ENCODE data around the gene FBXL17. TPM values are rescaled to one million over a fixed set of nuclear protein-coding genes. Genes with fewer than 3 reads are reported as not detected.

Gene FBXL17
- total and polyA plus RNA-seq, 2 of the 13 experiments (the other 11 are each of a cell fraction or from before 2014, with no cell fraction given), result 3.0 to 7.9 TPM

DNA sequence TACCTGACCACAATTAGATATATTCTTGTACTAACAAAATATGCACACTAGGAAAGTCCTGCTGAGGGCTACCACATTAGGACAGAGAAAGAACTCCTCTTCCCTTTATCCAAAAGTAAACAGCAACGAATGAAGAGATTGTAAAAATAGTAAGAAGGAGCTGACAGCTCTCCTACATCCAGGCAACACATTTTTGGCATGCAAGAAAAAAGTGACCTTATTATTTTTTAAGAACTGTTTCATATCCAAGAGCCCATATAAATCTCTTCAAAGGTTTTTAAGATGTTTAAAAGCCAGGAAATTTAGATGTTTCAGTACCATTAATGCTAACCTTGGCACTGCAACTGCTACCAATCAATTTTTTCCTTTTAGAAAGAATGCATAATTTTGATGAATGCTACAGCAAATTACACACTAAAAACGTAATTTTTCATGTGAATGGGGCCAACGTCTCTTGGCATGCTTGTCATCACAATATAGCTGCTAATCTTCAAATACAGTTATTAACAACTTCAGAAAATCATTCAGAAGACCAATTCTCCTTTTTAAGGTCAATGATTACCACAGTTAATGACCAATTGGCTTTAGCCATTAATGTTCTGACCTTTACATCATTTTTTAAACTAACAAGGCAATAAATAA, 132.0 kb downstream of the FBXL17 start:
- Histone ChIP-seq H3K27ac (ENCODE audit: extremely low read length, insufficient read depth, low read length) (no peak overlapping the region), H3K36me3 (replicated peaks in 1 of 2; ENCODE audit: control insufficient read depth in 1 of 2, insufficient read depth in 2 of 2, low read length in 2 of 2) (no peaks in the 10 kb centered on the region), H3K79me2 (ENCODE audit: insufficient read depth, low read length) (no peaks in the 10 kb centered on the region), H3K27me3 (ENCODE audit: control insufficient read depth in 1 of 2, insufficient read depth in 2 of 2, low read length in 2 of 2) (no peaks in the 10 kb centered on the region), H3K9me3 (ENCODE audit: low read length) (no peaks in the 10 kb centered on the region), H3K4me2 (ENCODE audit: low read depth, low read length) (no peak overlapping the region), H2AFZ (ENCODE audit: low read length) (no peak overlapping the region), H3K9ac (ENCODE audit: insufficient read depth, low read depth, low read length) (no peak overlapping the region), H4K20me1 (ENCODE audit: insufficient read depth, low read length) (no peaks in the 10 kb centered on the region), H3K4me3 (replicated peaks in 1 of 3; ENCODE audit: insufficient read depth in 1 of 3, low read depth in 2 of 3, low read length in 3 of 3) (no peak overlapping the region), H3K4me1 (ENCODE audit: insufficient read depth, low read length) (no peaks in the 10 kb centered on the region)
- CTCF ChIA-PET (ENCODE audit: low intra/inter-chr PET ratio, low total read pairs), result no interaction called here
- in situ Hi-C loops (cut with HindIII; ENCODE audit: extremely low pct_ligation_motif_present, low pct_unique_long_range_greater_than_20kb), result no loop called here
- intact Hi-C loops (cut with micrococcal nuclease; ENCODE audit: unreplicated experiment), result no loop called here
- BruUV-seq (replicated peaks), result no TSS peak
- POLR2A ChIA-PET, result no interaction called here
- WGBS (ENCODE audit: low lambda C conversion rate), result 63% methylated on average over 3 of the region's 3 CpGs
- no peak for TF ChIP-seq TEAD3 (CRISPR knock-in tag; optimal IDR thresholded peaks at IDR 0.05; ENCODE audit: borderline replicate concordance)
- TF ChIP-seq, protein P1, sequence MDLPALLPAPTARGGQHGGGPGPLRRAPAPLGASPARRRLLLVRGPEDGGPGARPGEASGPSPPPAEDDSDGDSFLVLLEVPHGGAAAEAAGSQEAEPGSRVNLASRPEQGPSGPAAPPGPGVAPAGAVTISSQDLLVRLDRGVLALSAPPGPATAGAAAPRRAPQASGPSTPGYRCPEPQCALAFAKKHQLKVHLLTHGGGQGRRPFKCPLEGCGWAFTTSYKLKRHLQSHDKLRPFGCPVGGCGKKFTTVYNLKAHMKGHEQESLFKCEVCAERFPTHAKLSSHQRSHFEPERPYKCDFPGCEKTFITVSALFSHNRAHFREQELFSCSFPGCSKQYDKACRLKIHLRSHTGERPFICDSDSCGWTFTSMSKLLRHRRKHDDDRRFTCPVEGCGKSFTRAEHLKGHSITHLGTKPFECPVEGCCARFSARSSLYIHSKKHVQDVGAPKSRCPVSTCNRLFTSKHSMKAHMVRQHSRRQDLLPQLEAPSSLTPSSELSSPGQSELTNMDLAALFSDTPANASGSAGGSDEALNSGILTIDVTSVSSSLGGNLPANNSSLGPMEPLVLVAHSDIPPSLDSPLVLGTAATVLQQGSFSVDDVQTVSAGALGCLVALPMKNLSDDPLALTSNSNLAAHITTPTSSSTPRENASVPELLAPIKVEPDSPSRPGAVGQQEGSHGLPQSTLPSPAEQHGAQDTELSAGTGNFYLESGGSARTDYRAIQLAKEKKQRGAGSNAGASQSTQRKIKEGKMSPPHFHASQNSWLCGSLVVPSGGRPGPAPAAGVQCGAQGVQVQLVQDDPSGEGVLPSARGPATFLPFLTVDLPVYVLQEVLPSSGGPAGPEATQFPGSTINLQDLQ (CRISPR knock-in tag; IDR thresholded peaks at IDR 0.05), result no peak
- TF ChIP-seq ZNF839 (CRISPR knock-in tag; IDR thresholded peaks at IDR 0.05; ENCODE audit: borderline replicate concordance), result no peak
- TF ChIP-seq, protein P2, sequence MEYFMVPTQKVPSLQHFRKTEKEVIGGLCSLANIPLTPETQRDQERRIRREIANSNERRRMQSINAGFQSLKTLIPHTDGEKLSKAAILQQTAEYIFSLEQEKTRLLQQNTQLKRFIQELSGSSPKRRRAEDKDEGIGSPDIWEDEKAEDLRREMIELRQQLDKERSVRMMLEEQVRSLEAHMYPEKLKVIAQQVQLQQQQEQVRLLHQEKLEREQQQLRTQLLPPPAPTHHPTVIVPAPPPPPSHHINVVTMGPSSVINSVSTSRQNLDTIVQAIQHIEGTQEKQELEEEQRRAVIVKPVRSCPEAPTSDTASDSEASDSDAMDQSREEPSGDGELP (IDR thresholded peaks at IDR 0.05; ENCODE audit: borderline replicate concordance, low read depth), result no peak
- no peak for TF ChIP-seq NFKBIZ (CRISPR knock-in tag; IDR thresholded peaks at IDR 0.05)
- FAIRE-seq, result no peak
- DNase-seq (ENCODE audit: low spot score), result no peak
- no peak for ATAC-seq
